Pancreas (tissue), 10 donors: ENCODE data around the gene SLC12A4. TPM values are rescaled to one million over a fixed set of nuclear protein-coding genes. Genes with fewer than 3 reads are reported as not detected.

Experiments
- ATAC-seq, 4 donors: fragments of 200-7000 bp; cut with Tn5 transposase; one replicate each; pipeline versions ENCODE4 v1.8.0 to v1.9.1; 2020; ENCODE audit warnings: mild to moderate bottlenecking in 4 of 4, moderate library complexity in 4 of 4
- DNase-seq, 6 donors: peaks; one replicate each; pipeline ENCODE4 v3.0.0-alpha.2; 2020
- FAIRE-seq: peaks from 2 replicates; lab custom pipeline; 2012; peaks lifted over from hg19 to GRCh38; lab: Jason Lieb, UNC
- H3K27ac ChIP-seq, 4 donors: fragments of 200-600 bp; sonication (generic); 1 replicate in 3 of 4; 2 replicates in 1 of 4; pipeline versions ENCODE4 v1.5.0 to v1.8.0; 2020
- H3K27me3 ChIP-seq, 4 donors: fragments of 200-600 bp; one replicate each; pipeline ENCODE4 v1.8.0; 2021
- H3K36me3 ChIP-seq, 3 donors: fragments of 200-600 bp; sonication (generic) in 1 of 3; one replicate each; pipeline versions ENCODE4 v1.5.0 to v1.8.0; 2020 to 2021
- H3K4me1 ChIP-seq, 3 donors: fragments of 200-600 bp; one replicate each; pipeline ENCODE4 v1.8.0; 2021
- H3K4me3 ChIP-seq, 4 donors: fragments of 200-600 bp; sonication (generic) in 2 of 4; one replicate each; pipeline versions ENCODE4 v1.5.0 to v1.8.0; 2020 to 2021
- H3K9me3 ChIP-seq, 4 donors: fragments of 200-600 bp; one replicate each; pipeline ENCODE4 v1.8.0; 2021
- WGBS, 2 donors: extraction: QIAGEN DNeasy Blood & Tissue Kit; methylation state at CpG; one replicate each; pipeline ENCODE4 v1.1.7; 2013; 5-methylcytosine and 5-hydroxymethylcytosine counted together
- intact Hi-C, 3 donors: fragments of 100-400 bp; cut with DNase I; formaldehyde crosslinking; loops; one replicate each; pipeline versions ENCODE4 v1.11.1 to v1.14.2; 2022
- polyA plus RNA-seq, 2 donors: library from polyadenylated mRNA; stranded (reverse); fragments of 200-250 nt; gene quantifications; one replicate each; pipeline ENCODE4 v1.2.3, GENCODE V29; 2013
- total RNA-seq, 6 donors: library from RNA; stranded (reverse); fragmentation: NEBNext Ultra II Directional in 4 of 6; extraction: Animal tissue kit (Norgen Biotek cat#: 25700) in 4 of 6; gene quantifications; one replicate each; pipeline versions ENCODE4 v1.2.1 to v1.2.4, GENCODE V29; 2021 to 2023
- TF ChIP-seq, protein P1 (sequence below), 4 donors: fragments of 200-600 bp; sonication (generic) in 3 of 4; IDR thresholded peaks; one replicate each; pipeline versions ENCODE4 v1.5.0 to v1.8.0; 2021; ENCODE audit warnings: antibody characterized with exemption in 4 of 4
- donor health status: healthy with polysubstance abuse.
- donor health status: DM: no; HTN: no; CAD: no; lungs with moderate emphysema.
- donor health status: DM: no; HTN: no; CAD: no.
- donor health status: control.
- donor health status: control.
- donor health status: Bipolar disorder and iron deficiency.
- donor health status: DM: yes; HTN: yes; CAD: no.
- donor health status: DM: no; HTN: no; CAD: no.
- donor health status: DM: no; HTN: no; CAD: no.
- donor health status: DM: yes; HTN: yes; CAD: no.

Gene SLC12A4
- total and polyA plus RNA-seq, 8 donors: 15.8 to 46.4 (median 27.9) TPM

DNA sequence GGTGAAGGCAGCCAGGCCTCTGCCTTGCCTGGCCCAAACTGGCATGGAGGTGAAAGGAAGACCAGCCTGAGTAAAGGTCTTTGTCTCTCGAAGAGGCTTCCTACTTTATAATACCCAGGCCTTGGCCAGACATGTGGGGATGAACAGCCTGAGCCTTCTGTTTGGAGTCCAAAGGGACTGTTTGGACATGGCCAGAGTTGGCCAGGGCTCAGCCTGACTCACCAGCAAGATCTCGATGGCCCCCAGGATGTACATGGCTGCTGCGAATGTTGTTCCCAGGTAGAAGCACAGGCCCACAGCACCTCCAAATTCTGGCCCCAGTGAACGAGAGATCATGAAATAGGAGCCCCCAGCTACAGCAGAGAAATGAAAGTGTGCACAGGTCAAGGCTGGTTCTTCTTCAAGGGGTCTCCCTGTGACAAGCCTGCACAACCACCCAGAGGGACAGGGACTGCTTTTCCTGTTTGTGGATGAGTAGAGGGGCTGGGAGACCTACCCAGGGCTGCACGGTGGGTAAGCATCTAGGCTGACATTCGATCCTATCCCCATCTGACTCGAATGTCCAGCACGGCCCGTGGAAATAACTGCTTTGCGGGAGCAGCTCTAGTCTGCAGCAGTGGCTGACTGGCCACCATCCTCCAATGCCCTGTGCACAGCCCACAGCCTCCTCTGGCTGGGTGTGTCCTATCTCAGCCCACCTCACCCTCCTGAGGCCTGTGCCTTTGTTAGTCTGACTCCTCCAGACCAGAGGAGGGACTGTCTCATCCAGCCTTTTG lies 13.8 kb downstream of the SLC12A4 start:
- ATAC-seq (peak in 1 of 4 donors; percentile 26), FAIRE-seq (no peak), DNase-seq (peak in 2 of 6 donors; percentile 34)
- 88 to 92% methylated on average over 9 to 10 of the region's 10 CpGs for WGBS, 2 donors
- intact Hi-C loops: no loop called here
- Histone ChIP-seq H3K4me3 (no peak overlapping the region), H3K27me3 (no peaks in the 10 kb centered on the region), H3K9me3 (no peaks in the 10 kb centered on the region), H3K4me1 (no peaks in the 10 kb centered on the region), H3K27ac (no peak overlapping the region), H3K36me3 (peaks cover 3 to 33% (median 6%) of the 10 kb centered on the region in 3 donors)
- TF ChIP-seq, protein P1, sequence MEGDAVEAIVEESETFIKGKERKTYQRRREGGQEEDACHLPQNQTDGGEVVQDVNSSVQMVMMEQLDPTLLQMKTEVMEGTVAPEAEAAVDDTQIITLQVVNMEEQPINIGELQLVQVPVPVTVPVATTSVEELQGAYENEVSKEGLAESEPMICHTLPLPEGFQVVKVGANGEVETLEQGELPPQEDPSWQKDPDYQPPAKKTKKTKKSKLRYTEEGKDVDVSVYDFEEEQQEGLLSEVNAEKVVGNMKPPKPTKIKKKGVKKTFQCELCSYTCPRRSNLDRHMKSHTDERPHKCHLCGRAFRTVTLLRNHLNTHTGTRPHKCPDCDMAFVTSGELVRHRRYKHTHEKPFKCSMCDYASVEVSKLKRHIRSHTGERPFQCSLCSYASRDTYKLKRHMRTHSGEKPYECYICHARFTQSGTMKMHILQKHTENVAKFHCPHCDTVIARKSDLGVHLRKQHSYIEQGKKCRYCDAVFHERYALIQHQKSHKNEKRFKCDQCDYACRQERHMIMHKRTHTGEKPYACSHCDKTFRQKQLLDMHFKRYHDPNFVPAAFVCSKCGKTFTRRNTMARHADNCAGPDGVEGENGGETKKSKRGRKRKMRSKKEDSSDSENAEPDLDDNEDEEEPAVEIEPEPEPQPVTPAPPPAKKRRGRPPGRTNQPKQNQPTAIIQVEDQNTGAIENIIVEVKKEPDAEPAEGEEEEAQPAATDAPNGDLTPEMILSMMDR (IDR thresholded peaks at IDR 0.05): no peak

DNA sequence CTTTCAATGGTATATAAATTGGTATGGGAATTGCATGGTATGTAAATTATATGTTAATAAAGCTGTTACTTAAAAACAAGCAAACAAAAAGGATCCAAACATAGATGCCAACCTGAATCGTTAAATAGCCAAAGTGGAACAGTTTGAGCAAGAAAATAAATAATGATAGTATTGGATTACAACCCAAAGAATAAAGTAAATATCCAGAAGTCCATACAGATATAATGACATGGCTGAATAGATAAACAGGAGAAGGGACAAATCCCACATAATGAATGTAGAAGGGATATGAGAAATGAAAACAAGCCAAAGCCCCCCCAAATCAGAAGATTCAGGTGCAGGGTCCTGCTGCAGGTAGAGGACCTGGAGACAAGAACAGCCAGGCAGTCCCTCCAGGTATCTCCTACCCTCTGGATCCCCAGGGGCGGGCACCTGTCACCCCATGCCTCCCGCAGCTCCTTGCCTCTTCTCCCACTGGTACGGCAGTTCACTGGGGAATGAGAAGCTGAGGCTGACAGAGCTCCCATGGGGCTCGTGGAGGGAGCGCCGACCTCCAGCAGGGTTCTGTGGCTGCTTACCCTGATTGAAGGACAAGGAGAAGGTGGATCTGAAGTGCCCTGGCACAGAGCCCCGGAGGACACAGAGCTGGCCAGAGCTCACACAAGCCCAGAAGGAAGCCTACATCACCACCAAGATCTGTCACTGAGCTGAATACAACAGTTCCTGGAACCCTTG lies 14.6 kb downstream of the SLC12A4 start:
- 77 to 83% methylated on average over 8 of the region's 8 CpGs for WGBS, 2 donors
- FAIRE-seq (no peak), ATAC-seq (no peak)

DNA sequence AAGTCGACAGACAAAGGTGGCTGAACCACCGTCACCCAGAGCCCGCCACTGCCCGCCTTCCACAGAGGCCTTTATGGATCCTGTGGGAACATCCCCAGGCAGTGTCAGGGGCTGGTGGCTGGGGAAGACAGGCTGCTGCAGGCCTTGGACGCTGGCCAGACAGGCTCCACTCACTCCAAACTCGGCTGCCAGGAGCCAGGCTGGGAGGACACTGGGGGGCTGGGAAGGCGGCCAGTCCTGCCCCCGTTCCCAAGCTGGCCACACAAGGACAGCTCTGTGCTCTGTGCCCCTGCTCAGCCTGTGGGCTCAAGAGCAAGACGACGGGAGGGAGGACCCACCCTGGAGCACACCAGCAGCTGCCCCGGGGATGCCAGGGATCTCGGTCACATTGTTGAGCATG lies 17.0 kb downstream of the SLC12A4 start:
- TF ChIP-seq, protein P1 (IDR thresholded peaks at IDR 0.05): no peak
- no peak for FAIRE-seq
- H3K4me1 ChIP-seq: no peaks in the 10 kb centered on the region
- 69 to 71% methylated on average over 12 of the region's 12 CpGs for WGBS, 2 donors
- H3K27me3 ChIP-seq: no peaks in the 10 kb centered on the region
- peaks cover 7 to 49% (median 9%) of the 10 kb centered on the region in 3 donors for H3K36me3 ChIP-seq
- no peak overlapping the region for H3K4me3 ChIP-seq
- intact Hi-C loops: no loop called here
- peak in 1 of 4 donors; percentile 17 for ATAC-seq
- H3K27ac ChIP-seq: no peak overlapping the region
- DNase-seq: peak in 4 of 6 donors; percentile 14 to 73 (median 50)
- H3K9me3 ChIP-seq: no peaks in the 10 kb centered on the region

More for the DNA sequence above, 14.6 kb downstream of the SLC12A4 start:
- intact Hi-C loops: no loop called here
- H3K4me1 ChIP-seq: no peaks in the 10 kb centered on the region
- no peak overlapping the region for H3K4me3 ChIP-seq
- no peaks in the 10 kb centered on the region for H3K27me3 ChIP-seq
- peak in 1 of 6 donors; percentile 49 for DNase-seq
- TF ChIP-seq, protein P1 (IDR thresholded peaks at IDR 0.05): no peak
- H3K36me3 ChIP-seq: peaks cover 3 to 37% (median 6%) of the 10 kb centered on the region in 3 donors
- H3K27ac ChIP-seq: no peak overlapping the region
- H3K9me3 ChIP-seq: no peaks in the 10 kb centered on the region

DNA sequence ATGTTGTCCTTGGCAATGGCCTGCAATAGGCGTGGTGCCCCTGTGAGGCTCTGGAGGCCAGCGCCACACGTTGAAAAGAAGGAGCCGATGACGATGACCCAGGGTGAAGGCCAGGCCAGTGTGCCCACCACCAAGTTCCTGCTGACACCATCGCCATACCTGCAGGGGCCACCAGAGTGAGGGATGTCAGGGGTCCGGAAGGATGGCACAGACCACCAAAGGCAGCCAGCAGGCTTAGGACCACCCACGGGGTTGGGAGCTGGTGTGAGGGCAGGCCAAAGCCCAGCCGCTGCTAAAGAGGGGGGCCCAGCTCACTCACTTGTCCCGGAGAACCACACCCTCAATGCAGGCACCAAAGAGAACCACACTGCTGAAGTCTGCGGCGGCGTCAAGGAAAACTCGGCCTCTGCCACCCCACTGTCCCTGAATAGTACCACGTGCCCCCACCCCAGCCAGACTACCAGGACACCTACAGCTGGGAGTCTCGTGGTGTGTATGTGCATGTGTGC lies 18.0 kb downstream of the SLC12A4 start:
- H3K9me3 ChIP-seq: no peaks in the 10 kb centered on the region
- H3K4me3 ChIP-seq: no peak overlapping the region
- H3K4me1 ChIP-seq: no peaks in the 10 kb centered on the region
- DNase-seq (peak in 1 of 6 donors; percentile 36), FAIRE-seq (no peak), ATAC-seq (no peak)
- H3K27ac ChIP-seq: no peak overlapping the region
- WGBS, 2 donors: 90 to 93% methylated on average over 16 of the region's 16 CpGs
- H3K36me3 ChIP-seq: peaks cover 7 to 60% (median 20%) of the 10 kb centered on the region in 3 donors
- no peaks in the 10 kb centered on the region for H3K27me3 ChIP-seq
- intact Hi-C loops: no loop called here
- TF ChIP-seq, protein P1 (IDR thresholded peaks at IDR 0.05): no peak
